Measurements from ENCODE around the gene DSCAML1. TPM values are rescaled to one million over a fixed set of nuclear protein-coding genes. Genes with fewer than 3 reads are reported as not detected.

DSCAML1 gene
- total and polyA plus RNA-seq, 9 of the 15 experiments (the other 6 are each of a cell fraction or from before 2014, with no cell fraction given), result not detected

- peaks cover 0 to 8% of the 10 kb centered on the region in 2 experiments; a peak in 1 of 5 replicates for H3K4me1 ChIP-seq (replicated peaks in 1 of 2; ENCODE audit: control insufficient read depth in 2 of 2, insufficient read depth in 2 of 2, low read length in 2 of 2)
- WGBS (ENCODE audit: insufficient coverage, low coverage, missing lambda C conversion rate), result 5% methylated on average over 7 of the region's 7 CpGs
- no peak overlapping the region for H3K4me3 ChIP-seq
- no peaks in the 10 kb centered on the region for H3K9me3 ChIP-seq (replicated peaks; ENCODE audit: control insufficient read depth, insufficient read depth, low read depth, low read length)
- ChIA-PET CTCF (ENCODE audit: low intra/inter-chr PET ratio) (no interaction called here), POLR2A (interaction anchor here (0.7 kb wide), 1 partner anchor 115 kb away, joined by 3 read pairs; no protein-coding TSS in a partner anchor)
- no TSS peak for BruUV-seq (replicated peaks)
- no peaks in the 10 kb centered on the region for H3K79me2 ChIP-seq (ENCODE audit: control insufficient read depth, insufficient read depth, low read length)
- no peak overlapping the region for H3K27ac ChIP-seq (ENCODE audit: extremely low read depth, low read depth, low read length)
- no peak overlapping the region for H3K4me2 ChIP-seq (ENCODE audit: insufficient read depth, low read length)
- TF ChIP-seq, protein P1, sequence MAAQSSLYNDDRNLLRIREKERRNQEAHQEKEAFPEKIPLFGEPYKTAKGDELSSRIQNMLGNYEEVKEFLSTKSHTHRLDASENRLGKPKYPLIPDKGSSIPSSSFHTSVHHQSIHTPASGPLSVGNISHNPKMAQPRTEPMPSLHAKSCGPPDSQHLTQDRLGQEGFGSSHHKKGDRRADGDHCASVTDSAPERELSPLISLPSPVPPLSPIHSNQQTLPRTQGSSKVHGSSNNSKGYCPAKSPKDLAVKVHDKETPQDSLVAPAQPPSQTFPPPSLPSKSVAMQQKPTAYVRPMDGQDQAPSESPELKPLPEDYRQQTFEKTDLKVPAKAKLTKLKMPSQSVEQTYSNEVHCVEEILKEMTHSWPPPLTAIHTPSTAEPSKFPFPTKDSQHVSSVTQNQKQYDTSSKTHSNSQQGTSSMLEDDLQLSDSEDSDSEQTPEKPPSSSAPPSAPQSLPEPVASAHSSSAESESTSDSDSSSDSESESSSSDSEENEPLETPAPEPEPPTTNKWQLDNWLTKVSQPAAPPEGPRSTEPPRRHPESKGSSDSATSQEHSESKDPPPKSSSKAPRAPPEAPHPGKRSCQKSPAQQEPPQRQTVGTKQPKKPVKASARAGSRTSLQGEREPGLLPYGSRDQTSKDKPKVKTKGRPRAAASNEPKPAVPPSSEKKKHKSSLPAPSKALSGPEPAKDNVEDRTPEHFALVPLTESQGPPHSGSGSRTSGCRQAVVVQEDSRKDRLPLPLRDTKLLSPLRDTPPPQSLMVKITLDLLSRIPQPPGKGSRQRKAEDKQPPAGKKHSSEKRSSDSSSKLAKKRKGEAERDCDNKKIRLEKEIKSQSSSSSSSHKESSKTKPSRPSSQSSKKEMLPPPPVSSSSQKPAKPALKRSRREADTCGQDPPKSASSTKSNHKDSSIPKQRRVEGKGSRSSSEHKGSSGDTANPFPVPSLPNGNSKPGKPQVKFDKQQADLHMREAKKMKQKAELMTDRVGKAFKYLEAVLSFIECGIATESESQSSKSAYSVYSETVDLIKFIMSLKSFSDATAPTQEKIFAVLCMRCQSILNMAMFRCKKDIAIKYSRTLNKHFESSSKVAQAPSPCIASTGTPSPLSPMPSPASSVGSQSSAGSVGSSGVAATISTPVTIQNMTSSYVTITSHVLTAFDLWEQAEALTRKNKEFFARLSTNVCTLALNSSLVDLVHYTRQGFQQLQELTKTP (IDR thresholded peaks at IDR 0.05; ENCODE audit: low read depth in 1 of 2, partially characterized antibody in 2 of 2), result no peak
- no peak for TF ChIP-seq BCL6 (CRISPR knock-in tag; IDR thresholded peaks at IDR 0.05)
- TF ChIP-seq RBFOX2 (IDR thresholded peaks at IDR 0.05; ENCODE audit: low read depth, low read length), result no peak
- no peak for TF ChIP-seq ETV5 (CRISPR knock-in tag; IDR thresholded peaks at IDR 0.05; ENCODE audit: low read depth)
- TF ChIP-seq, protein P2, sequence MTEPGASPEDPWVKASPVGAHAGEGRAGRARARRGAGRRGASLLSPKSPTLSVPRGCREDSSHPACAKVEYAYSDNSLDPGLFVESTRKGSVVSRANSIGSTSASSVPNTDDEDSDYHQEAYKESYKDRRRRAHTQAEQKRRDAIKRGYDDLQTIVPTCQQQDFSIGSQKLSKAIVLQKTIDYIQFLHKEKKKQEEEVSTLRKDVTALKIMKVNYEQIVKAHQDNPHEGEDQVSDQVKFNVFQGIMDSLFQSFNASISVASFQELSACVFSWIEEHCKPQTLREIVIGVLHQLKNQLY (CRISPR knock-in tag; conservative IDR thresholded peaks at IDR 0.05), result no peak
- no peak for TF ChIP-seq NFIX (CRISPR knock-in tag; IDR thresholded peaks at IDR 0.05; ENCODE audit: low read depth)
- no peak for TF ChIP-seq BHLHE40 (IDR thresholded peaks at IDR 0.05; ENCODE audit: low read length)
- TF ChIP-seq PHF20 (IDR thresholded peaks at IDR 0.05; ENCODE audit: partially characterized antibody), result no peak
- TF ChIP-seq DIDO1 (tag; IDR thresholded peaks at IDR 0.05; ENCODE audit: low read depth), result no peak
- TF ChIP-seq HDAC2 (IDR thresholded peaks at IDR 0.05), result no peak
- no peak for TF ChIP-seq ZKSCAN3 (CRISPR knock-in tag; IDR thresholded peaks at IDR 0.05)
- no peak for TF ChIP-seq RHOXF2B (CRISPR knock-in tag; conservative IDR thresholded peaks at IDR 0.05)
- no peak for TF ChIP-seq CSDE1 (IDR thresholded peaks at IDR 0.05)
- peaks cover 17 to 58% of the 10 kb centered on the region in 2 experiments; a peak in 4 of 5 replicates for H3K27me3 ChIP-seq (ENCODE audit: control insufficient read depth in 2 of 2, insufficient read depth in 2 of 2, low read length in 2 of 2)
- no peaks in the 10 kb centered on the region for H4K20me1 ChIP-seq (replicated peaks; ENCODE audit: control insufficient read depth, insufficient read depth, low read length)
- FAIRE-seq (no peak), DNase-seq (ENCODE audit: extremely low read depth in 1 of 4, low spot score in 3 of 4) (no peak), ATAC-seq (no peak)
- H3K9me1 ChIP-seq (ENCODE audit: control insufficient read depth, insufficient read depth, low read length), result no peaks in the 10 kb centered on the region
- H3K36me3 ChIP-seq (ENCODE audit: control insufficient read depth, insufficient read depth, low read length), result no peaks in the 10 kb centered on the region
- intact Hi-C loops (cut with micrococcal nuclease) (no loop called here), in situ Hi-C loops (cut with MboI) (no loop called here)
- no peak overlapping the region for H3K9ac ChIP-seq (ENCODE audit: insufficient read depth in 1 of 2, low read depth in 2 of 2, low read length in 2 of 2)
- H2AFZ ChIP-seq (ENCODE audit: low read depth, low read length), result no peak overlapping the region
These were observed 383.4 kb downstream of the DSCAML1 start for GRCh38 chr11:117413616-117414015.

Measured in K562 (cell line).